ENCODE measurements around the gene MAP2K5.
A peak's percentile ranks its signal among the peaks of the same experiment; 100 is the strongest.

MAP2K5 gene

DNA sequence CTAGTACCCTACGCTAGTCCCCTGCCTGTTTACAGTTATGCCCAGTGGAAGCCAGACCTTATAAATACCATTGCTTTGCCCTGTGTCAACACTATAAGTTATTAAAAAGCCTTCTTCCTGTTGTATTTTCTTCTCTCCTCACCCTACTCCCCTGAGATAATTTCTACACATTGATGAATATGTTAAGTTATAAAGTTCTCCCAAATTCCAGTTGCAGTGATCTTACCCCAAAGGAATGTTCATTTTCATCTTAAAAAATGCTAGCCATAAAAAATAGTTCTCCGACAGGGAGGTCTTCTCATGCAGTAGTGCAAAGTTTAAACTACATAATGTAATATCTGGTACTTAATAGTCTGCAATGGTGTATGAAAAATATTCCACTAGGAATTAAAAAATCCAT, 58.6 kb downstream of the MAP2K5 start:
- H3K27ac ChIP-seq (ENCODE audit: extremely low read depth, low read depth, low read length): no peak overlapping the region
- H3K9me3 ChIP-seq (ENCODE audit: control insufficient read depth, insufficient read depth, low read depth, low read length): no peaks in the 10 kb centered on the region
- H3K4me1 ChIP-seq (ENCODE audit: control insufficient read depth, insufficient read depth, low read length): peaks cover 5% of the 10 kb centered on the region; the same call in 1 of the 2 replicates
- TF ChIP-seq, protein P1, sequence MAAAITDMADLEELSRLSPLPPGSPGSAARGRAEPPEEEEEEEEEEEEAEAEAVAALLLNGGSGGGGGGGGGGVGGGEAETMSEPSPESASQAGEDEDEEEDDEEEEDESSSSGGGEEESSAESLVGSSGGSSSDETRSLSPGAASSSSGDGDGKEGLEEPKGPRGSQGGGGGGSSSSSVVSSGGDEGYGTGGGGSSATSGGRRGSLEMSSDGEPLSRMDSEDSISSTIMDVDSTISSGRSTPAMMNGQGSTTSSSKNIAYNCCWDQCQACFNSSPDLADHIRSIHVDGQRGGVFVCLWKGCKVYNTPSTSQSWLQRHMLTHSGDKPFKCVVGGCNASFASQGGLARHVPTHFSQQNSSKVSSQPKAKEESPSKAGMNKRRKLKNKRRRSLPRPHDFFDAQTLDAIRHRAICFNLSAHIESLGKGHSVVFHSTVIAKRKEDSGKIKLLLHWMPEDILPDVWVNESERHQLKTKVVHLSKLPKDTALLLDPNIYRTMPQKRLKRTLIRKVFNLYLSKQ (tag by site-specific recombination; IDR thresholded peaks at IDR 0.05; ENCODE audit: borderline replicate concordance): no peak
- TF ChIP-seq, protein P2, sequence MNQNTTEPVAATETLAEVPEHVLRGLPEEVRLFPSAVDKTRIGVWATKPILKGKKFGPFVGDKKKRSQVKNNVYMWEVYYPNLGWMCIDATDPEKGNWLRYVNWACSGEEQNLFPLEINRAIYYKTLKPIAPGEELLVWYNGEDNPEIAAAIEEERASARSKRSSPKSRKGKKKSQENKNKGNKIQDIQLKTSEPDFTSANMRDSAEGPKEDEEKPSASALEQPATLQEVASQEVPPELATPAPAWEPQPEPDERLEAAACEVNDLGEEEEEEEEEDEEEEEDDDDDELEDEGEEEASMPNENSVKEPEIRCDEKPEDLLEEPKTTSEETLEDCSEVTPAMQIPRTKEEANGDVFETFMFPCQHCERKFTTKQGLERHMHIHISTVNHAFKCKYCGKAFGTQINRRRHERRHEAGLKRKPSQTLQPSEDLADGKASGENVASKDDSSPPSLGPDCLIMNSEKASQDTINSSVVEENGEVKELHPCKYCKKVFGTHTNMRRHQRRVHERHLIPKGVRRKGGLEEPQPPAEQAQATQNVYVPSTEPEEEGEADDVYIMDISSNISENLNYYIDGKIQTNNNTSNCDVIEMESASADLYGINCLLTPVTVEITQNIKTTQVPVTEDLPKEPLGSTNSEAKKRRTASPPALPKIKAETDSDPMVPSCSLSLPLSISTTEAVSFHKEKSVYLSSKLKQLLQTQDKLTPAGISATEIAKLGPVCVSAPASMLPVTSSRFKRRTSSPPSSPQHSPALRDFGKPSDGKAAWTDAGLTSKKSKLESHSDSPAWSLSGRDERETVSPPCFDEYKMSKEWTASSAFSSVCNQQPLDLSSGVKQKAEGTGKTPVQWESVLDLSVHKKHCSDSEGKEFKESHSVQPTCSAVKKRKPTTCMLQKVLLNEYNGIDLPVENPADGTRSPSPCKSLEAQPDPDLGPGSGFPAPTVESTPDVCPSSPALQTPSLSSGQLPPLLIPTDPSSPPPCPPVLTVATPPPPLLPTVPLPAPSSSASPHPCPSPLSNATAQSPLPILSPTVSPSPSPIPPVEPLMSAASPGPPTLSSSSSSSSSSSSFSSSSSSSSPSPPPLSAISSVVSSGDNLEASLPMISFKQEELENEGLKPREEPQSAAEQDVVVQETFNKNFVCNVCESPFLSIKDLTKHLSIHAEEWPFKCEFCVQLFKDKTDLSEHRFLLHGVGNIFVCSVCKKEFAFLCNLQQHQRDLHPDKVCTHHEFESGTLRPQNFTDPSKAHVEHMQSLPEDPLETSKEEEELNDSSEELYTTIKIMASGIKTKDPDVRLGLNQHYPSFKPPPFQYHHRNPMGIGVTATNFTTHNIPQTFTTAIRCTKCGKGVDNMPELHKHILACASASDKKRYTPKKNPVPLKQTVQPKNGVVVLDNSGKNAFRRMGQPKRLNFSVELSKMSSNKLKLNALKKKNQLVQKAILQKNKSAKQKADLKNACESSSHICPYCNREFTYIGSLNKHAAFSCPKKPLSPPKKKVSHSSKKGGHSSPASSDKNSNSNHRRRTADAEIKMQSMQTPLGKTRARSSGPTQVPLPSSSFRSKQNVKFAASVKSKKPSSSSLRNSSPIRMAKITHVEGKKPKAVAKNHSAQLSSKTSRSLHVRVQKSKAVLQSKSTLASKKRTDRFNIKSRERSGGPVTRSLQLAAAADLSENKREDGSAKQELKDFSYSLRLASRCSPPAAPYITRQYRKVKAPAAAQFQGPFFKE (tag by site-specific recombination; IDR thresholded peaks at IDR 0.05; ENCODE audit: borderline replicate concordance): no peak
- no peak for TF ChIP-seq ZNF423 (tag by site-specific recombination; IDR thresholded peaks at IDR 0.05)
- no peak overlapping the region for H3K4me3 ChIP-seq (ENCODE audit: low read depth, low read length)
- H3K36me3 ChIP-seq (ENCODE audit: control insufficient read depth in 2 of 2, insufficient read depth in 1 of 2, low read length in 2 of 2): peaks cover 0 to 12% of the 10 kb centered on the region in 2 experiments; a peak in 2 of 3 replicates
- ChIA-PET POLR2A (no interaction called here), CTCF (interaction anchor here (1.0 kb wide), 1 partner anchor 48 kb away, joined by 4 read pairs; no protein-coding TSS in a partner anchor)

DNA sequence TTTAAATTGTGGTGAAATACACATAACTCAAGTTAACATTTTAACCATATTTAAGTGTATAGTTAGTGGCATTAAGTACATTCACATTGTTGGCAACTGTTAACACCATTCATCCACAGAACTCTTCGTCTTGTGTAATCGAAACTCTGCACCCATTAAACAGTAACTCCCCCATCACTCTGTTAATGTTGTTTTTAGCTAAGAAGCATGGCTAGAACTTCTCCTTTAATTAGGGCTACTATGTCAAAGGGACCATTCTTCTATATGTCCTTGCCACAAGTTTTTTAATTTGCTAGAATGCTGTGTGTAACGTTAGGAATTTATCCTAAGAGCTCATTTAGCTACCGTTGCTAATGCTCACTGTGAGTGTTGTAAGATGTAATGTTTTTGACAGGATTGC, 60.6 kb downstream of the MAP2K5 start:
- Histone ChIP-seq H3K4me1 (ENCODE audit: control insufficient read depth, insufficient read depth, low read length) (peaks cover 5% of the 10 kb centered on the region; the same call in 1 of the 2 replicates), H3K9me3 (ENCODE audit: control insufficient read depth, insufficient read depth, low read depth, low read length) (no peaks in the 10 kb centered on the region), H3K27ac (ENCODE audit: extremely low read depth, low read depth, low read length) (no peak overlapping the region), H3K4me3 (ENCODE audit: low read depth, low read length) (no peak overlapping the region), H3K36me3 (ENCODE audit: control insufficient read depth in 2 of 2, insufficient read depth in 1 of 2, low read length in 2 of 2) (peaks cover 0 to 5% of the 10 kb centered on the region in 2 experiments; a peak in 2 of 3 replicates)
- TF ChIP-seq OSR2 (tag by site-specific recombination; IDR thresholded peaks at IDR 0.05) (0 out of 2 replicates have a peak, but pooled peaks have one; percentile 8), ZNF561 (tag by site-specific recombination; IDR thresholded peaks at IDR 0.05; ENCODE audit: borderline replicate concordance) (no peak)
- TF ChIP-seq, protein P3, sequence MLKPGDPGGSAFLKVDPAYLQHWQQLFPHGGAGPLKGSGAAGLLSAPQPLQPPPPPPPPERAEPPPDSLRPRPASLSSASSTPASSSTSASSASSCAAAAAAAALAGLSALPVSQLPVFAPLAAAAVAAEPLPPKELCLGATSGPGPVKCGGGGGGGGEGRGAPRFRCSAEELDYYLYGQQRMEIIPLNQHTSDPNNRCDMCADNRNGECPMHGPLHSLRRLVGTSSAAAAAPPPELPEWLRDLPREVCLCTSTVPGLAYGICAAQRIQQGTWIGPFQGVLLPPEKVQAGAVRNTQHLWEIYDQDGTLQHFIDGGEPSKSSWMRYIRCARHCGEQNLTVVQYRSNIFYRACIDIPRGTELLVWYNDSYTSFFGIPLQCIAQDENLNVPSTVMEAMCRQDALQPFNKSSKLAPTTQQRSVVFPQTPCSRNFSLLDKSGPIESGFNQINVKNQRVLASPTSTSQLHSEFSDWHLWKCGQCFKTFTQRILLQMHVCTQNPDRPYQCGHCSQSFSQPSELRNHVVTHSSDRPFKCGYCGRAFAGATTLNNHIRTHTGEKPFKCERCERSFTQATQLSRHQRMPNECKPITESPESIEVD (tag by site-specific recombination; IDR thresholded peaks at IDR 0.05): peak; percentile 57
- ChIA-PET CTCF (interaction anchor here (0.5 to 1.1 kb wide), 2 partner anchors 85 to 228 kb away, joined by 3 read pairs; no protein-coding TSS in a partner anchor), POLR2A (no interaction called here)

DNA sequence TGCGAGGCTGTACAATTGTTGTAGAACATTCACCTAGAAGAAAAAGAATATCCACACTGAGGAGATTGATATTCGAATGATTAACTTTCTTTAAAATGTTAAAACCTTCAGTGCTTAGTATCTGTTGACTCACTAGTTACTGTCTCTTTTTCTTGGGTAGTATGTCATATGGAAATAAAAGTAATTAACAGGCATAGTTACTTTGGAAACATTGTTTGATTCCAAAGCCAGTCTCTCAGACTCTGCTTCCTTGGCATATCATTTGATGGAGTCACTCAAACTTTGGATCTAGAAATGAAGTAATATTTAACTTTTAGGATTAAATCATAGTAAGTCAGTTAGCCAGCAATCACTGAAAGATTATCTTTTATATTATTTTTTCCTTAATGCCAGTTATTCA, 63.4 kb downstream of the MAP2K5 start:
- ChIA-PET POLR2A (no interaction called here), CTCF (no interaction called here)

More for the DNA sequence above, 63.4 kb downstream of the MAP2K5 start:
- Histone ChIP-seq H3K4me1 (ENCODE audit: control insufficient read depth, insufficient read depth, low read length) (peaks cover 5% of the 10 kb centered on the region; the same call in 1 of the 2 replicates), H3K27ac (ENCODE audit: extremely low read depth, low read depth, low read length) (no peak overlapping the region), H3K36me3 (ENCODE audit: control insufficient read depth in 2 of 2, insufficient read depth in 1 of 2, low read length in 2 of 2) (peaks cover 0 to 5% of the 10 kb centered on the region in 2 experiments; a peak in 2 of 3 replicates), H3K9me3 (ENCODE audit: control insufficient read depth, insufficient read depth, low read depth, low read length) (no peaks in the 10 kb centered on the region), H3K4me3 (ENCODE audit: low read depth, low read length) (no peak overlapping the region)
- TF ChIP-seq ZNF132 (tag by site-specific recombination; IDR thresholded peaks at IDR 0.05; ENCODE audit: borderline replicate concordance) (no peak), ZNF202 (tag by site-specific recombination; IDR thresholded peaks at IDR 0.05; ENCODE audit: borderline replicate concordance) (no peak), KLF1 (tag by site-specific recombination; IDR thresholded peaks at IDR 0.05) (no peak), ZNF747 (tag by site-specific recombination; IDR thresholded peaks at IDR 0.05) (no peak)
- TF ChIP-seq, protein P4, sequence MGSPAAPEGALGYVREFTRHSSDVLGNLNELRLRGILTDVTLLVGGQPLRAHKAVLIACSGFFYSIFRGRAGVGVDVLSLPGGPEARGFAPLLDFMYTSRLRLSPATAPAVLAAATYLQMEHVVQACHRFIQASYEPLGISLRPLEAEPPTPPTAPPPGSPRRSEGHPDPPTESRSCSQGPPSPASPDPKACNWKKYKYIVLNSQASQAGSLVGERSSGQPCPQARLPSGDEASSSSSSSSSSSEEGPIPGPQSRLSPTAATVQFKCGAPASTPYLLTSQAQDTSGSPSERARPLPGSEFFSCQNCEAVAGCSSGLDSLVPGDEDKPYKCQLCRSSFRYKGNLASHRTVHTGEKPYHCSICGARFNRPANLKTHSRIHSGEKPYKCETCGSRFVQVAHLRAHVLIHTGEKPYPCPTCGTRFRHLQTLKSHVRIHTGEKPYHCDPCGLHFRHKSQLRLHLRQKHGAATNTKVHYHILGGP (tag by site-specific recombination; IDR thresholded peaks at IDR 0.05): no peak
- TF ChIP-seq, protein P5, sequence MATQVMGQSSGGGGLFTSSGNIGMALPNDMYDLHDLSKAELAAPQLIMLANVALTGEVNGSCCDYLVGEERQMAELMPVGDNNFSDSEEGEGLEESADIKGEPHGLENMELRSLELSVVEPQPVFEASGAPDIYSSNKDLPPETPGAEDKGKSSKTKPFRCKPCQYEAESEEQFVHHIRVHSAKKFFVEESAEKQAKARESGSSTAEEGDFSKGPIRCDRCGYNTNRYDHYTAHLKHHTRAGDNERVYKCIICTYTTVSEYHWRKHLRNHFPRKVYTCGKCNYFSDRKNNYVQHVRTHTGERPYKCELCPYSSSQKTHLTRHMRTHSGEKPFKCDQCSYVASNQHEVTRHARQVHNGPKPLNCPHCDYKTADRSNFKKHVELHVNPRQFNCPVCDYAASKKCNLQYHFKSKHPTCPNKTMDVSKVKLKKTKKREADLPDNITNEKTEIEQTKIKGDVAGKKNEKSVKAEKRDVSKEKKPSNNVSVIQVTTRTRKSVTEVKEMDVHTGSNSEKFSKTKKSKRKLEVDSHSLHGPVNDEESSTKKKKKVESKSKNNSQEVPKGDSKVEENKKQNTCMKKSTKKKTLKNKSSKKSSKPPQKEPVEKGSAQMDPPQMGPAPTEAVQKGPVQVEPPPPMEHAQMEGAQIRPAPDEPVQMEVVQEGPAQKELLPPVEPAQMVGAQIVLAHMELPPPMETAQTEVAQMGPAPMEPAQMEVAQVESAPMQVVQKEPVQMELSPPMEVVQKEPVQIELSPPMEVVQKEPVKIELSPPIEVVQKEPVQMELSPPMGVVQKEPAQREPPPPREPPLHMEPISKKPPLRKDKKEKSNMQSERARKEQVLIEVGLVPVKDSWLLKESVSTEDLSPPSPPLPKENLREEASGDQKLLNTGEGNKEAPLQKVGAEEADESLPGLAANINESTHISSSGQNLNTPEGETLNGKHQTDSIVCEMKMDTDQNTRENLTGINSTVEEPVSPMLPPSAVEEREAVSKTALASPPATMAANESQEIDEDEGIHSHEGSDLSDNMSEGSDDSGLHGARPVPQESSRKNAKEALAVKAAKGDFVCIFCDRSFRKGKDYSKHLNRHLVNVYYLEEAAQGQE (tag by site-specific recombination; IDR thresholded peaks at IDR 0.05): no peak
